ENCODE data around the gene ENOX2. TPM values are rescaled to one million over a fixed set of nuclear protein-coding genes. Genes with fewer than 3 reads are reported as not detected.

The ENOX2 gene
- total RNA-seq, 2 experiments from 2014 or later, result 14.7 to 15.2 TPM

GRCh38 chrX:130887376-130887775, 15.6 kb downstream of the ENOX2 start:
- ChIA-PET POLR2A (no interaction called here), CTCF (no interaction called here)

- ChIA-PET POLR2A (no interaction called here), CTCF (no interaction called here)
Observed at GRCh38 chrX:130885996-130886395, 17.0 kb downstream of the ENOX2 start.

GRCh38 chrX:130885508-130885907, 17.5 kb downstream of the ENOX2 start:
- ChIA-PET POLR2A (no interaction called here), CTCF (no interaction called here)

- ChIA-PET POLR2A (no interaction called here), CTCF (no interaction called here)
Observed at GRCh38 chrX:130884627-130885026, 18.4 kb downstream of the ENOX2 start.

GRCh38 chrX:130879869-130880268, 23.1 kb downstream of the ENOX2 start:
- POLR2A ChIA-PET, result no interaction called here
- CTCF ChIA-PET, result no interaction called here

- CTCF ChIA-PET, result no interaction called here
- POLR2A ChIA-PET, result no interaction called here
Observed at GRCh38 chrX:130878350-130879341, 24.4 kb downstream of the ENOX2 start.

- POLR2A ChIA-PET, result no interaction called here
- CTCF ChIA-PET, result interaction anchor here (1.2 kb wide), 1 partner anchor 38 kb away, joined by 3 read pairs; no protein-coding TSS in a partner anchor
Observed at GRCh38 chrX:130877892-130878341, 25.1 kb downstream of the ENOX2 start.

GRCh38 chrX:130876226-130876625, 26.8 kb downstream of the ENOX2 start:
- ChIA-PET POLR2A (no interaction called here), CTCF (no interaction called here)

GRCh38 chrX:130874751-130875150, 28.3 kb downstream of the ENOX2 start:
- CTCF ChIA-PET, result no interaction called here
- POLR2A ChIA-PET, result no interaction called here

GRCh38 chrX:130869239-130869638, 33.8 kb downstream of the ENOX2 start:
- CTCF ChIA-PET, result no interaction called here
- POLR2A ChIA-PET, result no interaction called here

- CTCF ChIA-PET, result no interaction called here
- POLR2A ChIA-PET, result no interaction called here
Observed at GRCh38 chrX:130861462-130861861, 41.5 kb downstream of the ENOX2 start.

- CTCF ChIA-PET, result no interaction called here
- POLR2A ChIA-PET, result no interaction called here
Observed at GRCh38 chrX:130857207-130857606, 45.8 kb downstream of the ENOX2 start.

- CTCF ChIA-PET, result interaction anchor here (1.0 kb wide), 1 partner anchor 65 kb away, joined by 3 read pairs; no protein-coding TSS in a partner anchor
- POLR2A ChIA-PET, result no interaction called here
Observed at GRCh38 chrX:130851569-130851968, 51.4 kb downstream of the ENOX2 start.

GRCh38 chrX:130848763-130849162, 54.2 kb downstream of the ENOX2 start:
- ChIA-PET CTCF (no interaction called here), POLR2A (no interaction called here)

- ChIA-PET POLR2A (no interaction called here), CTCF (no interaction called here)
Observed at GRCh38 chrX:130846746-130847145, 56.3 kb downstream of the ENOX2 start.

GRCh38 chrX:130841776-130842175, 61.2 kb downstream of the ENOX2 start:
- ChIA-PET CTCF (no interaction called here), POLR2A (no interaction called here)

GRCh38 chrX:130840345-130840744, 62.7 kb downstream of the ENOX2 start:
- POLR2A ChIA-PET, result no interaction called here
- CTCF ChIA-PET, result no interaction called here

- CTCF ChIA-PET, result no interaction called here
- POLR2A ChIA-PET, result no interaction called here
Observed at GRCh38 chrX:130836447-130836846, 66.6 kb downstream of the ENOX2 start.

GRCh38 chrX:130834830-130835229, 68.2 kb downstream of the ENOX2 start:
- ChIA-PET CTCF (no interaction called here), POLR2A (no interaction called here)

- ChIA-PET CTCF (no interaction called here), POLR2A (no interaction called here)
Observed at GRCh38 chrX:130834149-130834548, 68.9 kb downstream of the ENOX2 start.

GRCh38 chrX:130831347-130831722, 71.7 kb downstream of the ENOX2 start:
- ChIA-PET POLR2A (no interaction called here), CTCF (no interaction called here)

Measured in activated CD8-positive, alpha-beta memory T cell treated with anti-CD3 and anti-CD28 coated beads for 36 hours (primary cell).